Hepatic stellate cell (primary cell): ENCODE data around the gene RYK.
"Not testable (repeated sequence)": the region's sequence is repeated elsewhere in the genome, so short reads cannot be mapped to it uniquely, and the experiment has no call there.

Experiments
- DNase-seq: peaks from one replicate; pipeline ENCODE4 v3.0.0; 2011; ENCODE audit warnings: low spot score

RYK gene

DNA sequence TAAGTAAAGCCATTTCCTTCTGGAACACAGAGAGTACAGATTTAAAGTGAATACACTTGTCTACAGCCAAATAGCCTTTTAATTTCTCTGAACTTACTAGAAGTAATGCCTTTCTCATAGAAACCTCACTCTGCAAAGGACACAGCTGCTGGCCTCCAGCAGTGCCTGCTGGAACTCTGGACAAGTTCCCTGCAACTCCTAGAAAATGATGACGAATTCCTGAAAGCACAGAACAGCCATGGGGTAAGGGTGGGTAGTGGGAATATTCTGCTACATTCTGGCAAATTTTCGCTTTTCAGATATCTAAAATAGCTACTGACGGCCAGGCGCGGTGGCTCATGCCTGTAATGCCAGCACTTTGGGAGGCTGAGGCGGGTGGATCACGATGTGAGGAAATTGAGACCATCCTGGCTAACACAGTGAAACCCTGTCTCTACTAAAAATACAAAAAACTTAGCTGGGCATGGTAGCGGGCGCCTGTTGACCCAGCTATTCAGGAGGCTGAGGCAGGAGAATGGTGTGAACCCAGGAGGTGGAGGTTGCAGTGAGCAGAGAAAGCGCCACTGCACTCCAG lies 34.4 kb downstream of the RYK start:
- no peak for DNase-seq

DNA sequence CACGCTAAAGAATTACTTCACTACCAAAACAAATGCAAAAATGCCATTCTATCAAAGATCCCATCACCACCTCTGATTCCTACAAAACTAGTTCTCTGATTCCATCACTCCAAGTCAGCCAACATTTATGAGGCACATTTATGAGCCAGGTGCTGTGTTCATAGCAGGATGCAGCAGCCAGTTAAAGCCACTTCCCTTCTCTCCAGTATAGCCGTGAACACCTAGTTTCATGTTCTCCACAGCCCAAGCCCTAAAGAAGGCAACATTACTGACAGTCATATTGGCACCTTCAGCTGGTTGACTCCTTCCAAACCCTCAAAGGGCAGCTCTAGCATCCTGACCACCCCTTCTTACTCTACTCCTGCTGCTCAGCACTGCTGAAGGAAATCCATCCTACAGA lies 36.4 kb downstream of the RYK start:
- no peak for DNase-seq

- peak; percentile 44 for DNase-seq
Observed at GRCh38 chr3:134212967-134213665, 37.5 kb downstream of the RYK start.

DNA sequence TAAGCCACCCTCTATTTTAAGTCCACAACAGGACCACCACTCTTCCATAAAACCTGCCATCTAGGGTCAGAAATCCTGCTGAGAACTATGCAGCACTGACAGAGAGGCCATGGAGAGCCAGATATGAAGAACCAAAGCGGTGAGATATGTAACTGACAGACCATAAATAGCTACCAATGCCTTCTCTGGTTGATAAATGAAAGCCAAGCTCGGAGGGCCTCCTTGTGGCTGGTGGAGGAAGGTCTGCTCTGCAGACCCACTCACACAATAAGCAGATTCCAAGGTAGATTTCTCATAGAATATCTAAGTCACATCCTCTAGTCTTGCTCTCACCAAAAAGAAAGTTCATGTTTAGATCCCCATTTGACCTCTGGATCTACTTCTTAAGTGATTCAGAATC lies 38.9 kb downstream of the RYK start:
- DNase-seq = peak; percentile 31

GRCh38 chr3:134205451-134205850 lies 45.2 kb downstream of the RYK start:
- no peak for DNase-seq

GRCh38 chr3:134201201-134202130 lies 49.2 kb downstream of the RYK start:
- peak; percentile 25 for DNase-seq

- DNase-seq = not testable (repeated sequence)
Observed at GRCh38 chr3:134199880-134200279, 50.8 kb downstream of the RYK start.

DNA sequence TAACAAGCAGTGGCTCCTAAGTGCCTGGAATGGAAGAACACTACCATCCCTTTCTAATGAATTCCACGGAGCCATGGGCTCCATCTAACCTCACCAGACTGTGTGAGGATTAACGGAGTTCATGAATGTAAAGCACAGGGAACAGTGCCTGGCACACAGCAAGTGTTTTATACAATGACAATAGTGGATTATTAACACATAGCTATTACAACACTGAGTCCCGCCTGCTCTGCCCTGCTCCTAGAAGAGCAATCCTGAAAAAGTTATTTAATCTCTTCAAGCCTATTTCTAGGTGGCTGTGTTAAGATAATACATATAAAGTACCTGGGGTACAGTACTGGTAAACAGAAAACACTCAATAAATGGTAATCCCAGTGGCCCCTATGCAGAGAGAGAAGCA lies 51.4 kb downstream of the RYK start:
- DNase-seq = no peak

- DNase-seq = no peak
Observed at GRCh38 chr3:134198414-134198813, 52.2 kb downstream of the RYK start.

GRCh38 chr3:134197681-134198261 lies 52.9 kb downstream of the RYK start:
- peak; percentile 44 for DNase-seq

DNA sequence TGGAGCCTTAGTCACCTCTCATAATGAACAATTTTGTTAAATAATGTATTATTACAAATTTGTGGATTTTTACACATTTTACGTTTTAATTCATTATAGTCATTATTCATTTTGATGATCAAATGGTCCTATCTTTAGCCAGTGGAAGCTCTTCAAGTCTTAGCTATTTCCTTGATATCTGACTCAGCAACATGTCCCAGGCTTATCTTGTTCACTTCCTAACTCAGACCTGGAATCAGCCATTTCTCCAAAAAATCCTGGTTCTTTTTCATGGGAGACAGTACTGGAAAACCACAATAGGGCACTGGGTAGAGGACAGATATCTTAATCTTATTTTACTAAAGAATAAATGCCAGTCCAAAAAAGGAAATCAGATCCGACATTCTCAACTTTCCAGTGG lies 56.4 kb downstream of the RYK start:
- DNase-seq = no peak

GRCh38 chr3:134190250-134190649 lies 60.4 kb downstream of the RYK start:
- DNase-seq = no peak

- DNase-seq = no peak
Observed at GRCh38 chr3:134189849-134190248, 60.8 kb downstream of the RYK start.

DNA sequence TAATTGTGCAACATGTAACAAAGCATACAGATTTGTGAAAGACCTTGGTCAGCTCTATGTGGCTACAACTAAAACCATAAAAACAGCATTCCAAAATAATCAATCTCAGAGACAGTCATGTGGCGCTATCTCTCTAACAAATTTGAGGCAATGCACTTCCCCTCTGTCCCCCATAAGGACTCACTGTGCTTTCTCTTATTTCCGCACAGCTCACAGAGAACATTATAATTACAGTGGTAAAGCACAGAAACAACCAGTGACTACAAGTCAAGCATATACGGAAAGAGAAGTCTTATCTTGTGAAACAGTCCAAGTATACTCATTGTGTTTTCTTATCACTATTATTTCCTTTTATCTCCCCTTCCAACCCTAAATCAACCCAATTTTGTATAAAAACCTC lies 64.3 kb downstream of the RYK start:
- DNase-seq = no peak

DNA sequence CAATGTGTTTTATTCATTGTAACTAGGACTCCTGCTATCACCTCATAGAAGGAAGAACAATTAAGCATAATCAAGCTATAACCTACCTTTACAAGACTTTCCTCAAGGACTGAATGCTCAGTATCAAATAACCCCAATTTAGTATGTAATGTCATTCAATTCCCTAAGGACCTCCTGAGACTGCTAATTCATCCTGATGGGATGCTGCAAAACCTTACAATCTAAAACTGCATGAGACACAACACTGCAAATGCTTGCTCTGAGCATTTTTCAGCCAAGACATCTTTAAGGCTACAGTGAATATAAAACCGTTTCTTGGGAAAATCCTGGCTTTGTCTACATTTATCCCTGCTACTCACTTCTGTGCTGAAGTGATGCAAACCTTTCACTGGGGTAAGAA lies 69.9 kb downstream of the RYK start:
- no peak for DNase-seq

GRCh38 chr3:134179508-134179907 lies 71.2 kb downstream of the RYK start:
- no peak for DNase-seq

DNA sequence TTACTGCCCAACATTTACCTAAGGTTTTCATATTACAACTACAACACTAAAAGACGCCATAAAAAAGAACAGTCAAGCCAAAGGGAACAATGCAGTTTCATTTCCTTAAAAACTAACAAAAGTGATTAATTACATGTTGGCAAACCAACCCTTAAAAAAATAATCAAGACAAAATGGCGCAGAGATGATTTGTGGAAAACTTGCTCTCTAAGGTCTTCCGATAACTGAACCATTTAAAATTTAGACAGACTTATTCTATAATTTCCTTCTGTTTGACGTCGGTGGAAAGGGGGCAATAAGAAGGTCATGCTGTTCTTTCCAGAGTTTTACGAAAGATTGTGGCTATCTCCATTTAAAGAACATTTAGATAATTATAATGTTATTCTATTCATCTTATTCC lies 87.6 kb downstream of the RYK start:
- no peak for DNase-seq

DNA sequence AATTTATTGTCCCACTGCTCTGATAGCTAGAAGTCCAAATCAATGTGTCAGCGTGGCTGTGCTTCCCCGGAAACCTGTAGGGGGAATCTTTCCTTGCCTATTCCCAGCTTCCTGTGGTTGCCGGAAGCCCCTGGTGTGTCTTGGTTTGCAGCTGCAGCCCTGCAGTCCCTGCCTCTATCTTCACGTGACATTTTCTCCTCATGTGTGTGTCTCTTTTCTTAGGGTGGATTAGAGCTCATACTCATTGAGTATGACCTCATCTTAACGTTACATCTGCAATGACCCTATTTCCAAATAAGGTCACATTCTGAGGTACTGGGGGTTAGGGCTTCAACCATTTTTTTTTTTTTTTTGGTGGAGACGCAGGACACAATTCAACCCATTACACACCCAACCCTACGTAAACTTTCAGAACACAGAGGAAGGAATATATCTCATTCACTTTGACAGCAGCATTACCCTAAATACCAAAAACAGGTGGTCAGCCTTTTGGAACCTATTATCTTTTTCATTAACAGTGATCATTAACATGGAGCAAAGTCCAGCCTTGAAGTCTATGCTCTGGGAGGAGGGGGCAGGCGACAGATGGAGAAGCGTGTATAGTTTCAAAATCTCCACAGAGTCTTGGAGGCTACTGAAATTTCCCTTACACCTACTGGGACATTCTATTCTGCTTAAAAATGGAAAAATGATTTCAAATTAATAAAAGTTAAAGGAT lies 88.6 kb downstream of the RYK start:
- DNase-seq = no peak

DNA sequence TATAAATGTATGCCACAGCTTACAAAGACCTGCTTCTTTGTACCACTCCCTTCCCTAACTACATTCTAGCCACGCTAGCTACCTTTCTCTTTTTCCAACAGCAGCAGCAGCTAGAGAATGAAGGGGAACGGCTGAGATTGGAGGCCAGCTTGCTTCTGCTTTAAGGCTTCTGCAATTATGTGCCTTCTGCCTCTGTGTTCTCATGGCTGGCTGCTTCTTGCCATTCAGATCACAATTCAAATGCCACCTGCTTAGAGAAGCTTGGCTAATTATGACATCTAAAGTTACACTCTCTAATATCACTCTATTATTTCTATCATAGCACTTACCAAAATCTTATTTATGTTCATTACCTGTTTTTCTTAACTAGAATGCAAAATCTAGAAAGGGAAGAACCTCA lies 95.2 kb downstream of the RYK start:
- DNase-seq = no peak

- DNase-seq = no peak
Observed at GRCh38 chr3:134153761-134154160, 96.9 kb downstream of the RYK start.

GRCh38 chr3:134150476-134150875 lies 100.2 kb downstream of the RYK start:
- DNase-seq = no peak

- DNase-seq = no peak
Observed at GRCh38 chr3:134149286-134149685, 101.4 kb downstream of the RYK start.
